HG03135 (cell line): Measurements from ENCODE around the gene TGFBRAP1.
"Not testable (repeated sequence)": the region's sequence is repeated elsewhere in the genome, so short reads cannot be mapped to it uniquely, and the experiment has no call there.

Experiments used
- ATAC-seq: cut with Tn5 transposase; IDR thresholded peaks from one replicate; pipeline ENCODE4 v1.9.1; 2021; ENCODE audit warnings: mild to moderate bottlenecking, moderate library complexity; ENCODE audit not compliant: unreplicated experiment

Gene TGFBRAP1

DNA sequence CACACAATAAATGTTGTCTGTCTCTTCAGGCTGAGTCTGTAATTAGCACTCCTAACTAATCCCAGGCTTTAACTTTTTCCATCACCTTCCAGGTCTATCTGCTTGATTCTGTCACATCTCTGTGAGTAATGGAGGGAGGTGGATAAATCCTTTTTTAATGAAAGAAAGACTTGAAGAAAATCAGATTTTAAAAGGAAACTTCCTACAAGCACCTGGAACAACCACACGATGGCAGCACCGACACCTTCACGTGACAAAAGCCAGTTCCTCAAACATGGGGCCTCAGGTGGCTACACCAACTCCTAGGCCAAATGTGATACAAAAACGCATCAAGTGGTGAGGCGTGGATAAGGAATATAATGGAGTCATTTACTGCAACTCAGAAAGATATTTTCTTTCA is 41.8 kb downstream of the TGFBRAP1 start:
- no peak for ATAC-seq

DNA sequence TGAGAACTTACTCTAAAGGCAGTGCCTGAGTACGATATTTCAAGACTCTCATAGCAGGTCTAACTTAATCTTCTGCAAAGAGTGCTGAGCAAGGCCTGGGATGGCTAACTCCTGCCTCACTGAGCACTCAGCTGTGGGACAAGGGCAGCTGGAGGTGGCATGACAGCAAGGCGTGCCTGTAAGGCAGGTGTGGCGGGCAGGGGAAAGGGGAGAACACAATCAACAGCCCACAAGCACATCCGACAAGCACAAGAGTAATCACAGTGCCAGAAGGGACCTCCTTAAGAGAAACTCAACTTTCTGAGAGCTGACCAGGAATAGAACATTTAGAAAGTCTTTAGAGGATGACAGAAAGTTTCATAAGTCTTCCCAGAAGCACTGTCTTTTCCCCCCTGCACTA is 46.0 kb downstream of the TGFBRAP1 start:
- no peak for ATAC-seq

DNA sequence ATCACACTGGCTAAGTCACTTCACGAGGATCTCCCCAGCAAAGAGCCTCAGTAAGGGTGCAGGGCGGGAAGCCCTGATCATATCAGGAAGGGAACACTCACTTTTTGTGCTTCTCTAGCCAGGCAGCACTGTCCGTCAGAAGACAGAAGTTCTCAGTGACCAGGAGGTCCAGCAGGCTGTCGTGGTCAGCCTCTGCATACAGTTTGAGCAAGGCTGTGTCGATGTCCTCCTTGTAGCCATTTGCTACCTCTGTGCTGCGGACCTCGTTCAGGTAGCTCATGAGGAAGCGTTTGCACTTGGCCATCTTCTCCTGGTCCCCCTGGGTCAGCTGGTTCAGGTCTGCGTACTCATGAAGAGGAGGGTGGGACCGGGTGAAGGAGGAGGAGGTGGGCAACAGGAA is 49.3 kb downstream of the TGFBRAP1 start:
- no peak for ATAC-seq

- ATAC-seq, result no peak
Measured at GRCh38 chr2:105279126-105279525, 50.4 kb downstream of the TGFBRAP1 start.

DNA sequence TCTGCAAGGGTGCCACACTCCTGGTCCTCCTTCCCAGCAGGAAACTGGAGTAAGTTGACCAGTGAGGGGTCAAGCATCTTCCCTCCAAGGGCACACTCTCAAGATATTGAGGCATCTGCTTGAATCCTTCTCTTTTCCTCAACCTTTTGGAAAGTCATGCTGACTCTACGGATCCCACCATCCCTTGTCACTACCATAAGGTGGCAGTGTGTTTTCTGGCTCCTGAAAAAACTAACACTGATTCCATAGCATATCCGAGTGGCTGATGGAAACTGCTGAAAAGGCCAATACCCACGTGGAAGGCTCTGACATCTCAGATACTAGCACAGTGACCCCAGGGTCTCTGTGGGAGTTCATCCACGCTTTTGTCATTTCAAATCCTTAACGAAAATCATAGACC is 50.9 kb downstream of the TGFBRAP1 start:
- no peak for ATAC-seq

DNA sequence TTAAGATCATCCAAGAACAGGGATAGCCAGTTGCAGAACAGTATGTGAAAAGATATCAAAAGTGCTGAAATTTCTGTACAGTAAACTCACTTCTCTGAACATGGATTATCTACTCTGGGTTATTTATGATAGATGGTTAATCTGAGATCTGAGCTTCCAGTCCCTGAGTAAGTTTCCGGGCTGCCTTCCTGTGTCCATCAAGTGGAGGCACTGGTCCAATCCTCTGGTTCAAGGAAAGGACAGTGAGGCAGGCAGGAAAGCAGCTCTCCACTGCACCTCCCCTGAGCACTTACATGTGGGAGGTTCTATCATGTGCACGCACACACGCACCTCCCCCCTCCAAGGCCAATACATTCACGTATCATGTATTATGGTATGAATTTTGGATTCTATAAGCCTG is 55.5 kb downstream of the TGFBRAP1 start:
- no peak for ATAC-seq

DNA sequence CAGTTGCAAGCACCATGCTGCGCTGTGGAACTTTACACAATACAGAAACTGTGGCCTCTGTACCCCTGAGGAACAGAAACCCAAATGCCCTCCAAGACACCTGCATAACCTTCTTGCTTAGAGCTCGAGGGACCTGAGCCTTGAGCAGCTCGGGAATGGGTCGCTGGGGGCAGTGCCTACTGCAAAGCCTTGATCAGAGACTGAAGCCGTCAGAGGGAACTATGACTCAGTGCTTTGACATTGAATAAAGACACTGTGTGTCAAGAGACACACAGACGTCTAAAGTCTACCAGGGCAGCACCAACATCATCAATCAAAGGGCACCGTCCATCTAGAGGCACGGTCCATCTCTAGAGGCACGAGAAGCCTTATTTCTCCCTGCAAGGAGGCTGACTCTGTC is 57.4 kb downstream of the TGFBRAP1 start:
- ATAC-seq, result no peak

- no peak for ATAC-seq
Measured at GRCh38 chr2:105271393-105272045, 58.0 kb downstream of the TGFBRAP1 start.

- ATAC-seq, result no peak
Measured at GRCh38 chr2:105269426-105269825, 60.1 kb downstream of the TGFBRAP1 start.

- no peak for ATAC-seq
Measured at GRCh38 chr2:105262651-105263091, 66.9 kb downstream of the TGFBRAP1 start.

GRCh38 chr2:105261061-105261460 is 68.5 kb downstream of the TGFBRAP1 start:
- ATAC-seq, result no peak

- ATAC-seq, result no peak
Measured at GRCh38 chr2:105258835-105259350, 70.6 kb downstream of the TGFBRAP1 start.

DNA sequence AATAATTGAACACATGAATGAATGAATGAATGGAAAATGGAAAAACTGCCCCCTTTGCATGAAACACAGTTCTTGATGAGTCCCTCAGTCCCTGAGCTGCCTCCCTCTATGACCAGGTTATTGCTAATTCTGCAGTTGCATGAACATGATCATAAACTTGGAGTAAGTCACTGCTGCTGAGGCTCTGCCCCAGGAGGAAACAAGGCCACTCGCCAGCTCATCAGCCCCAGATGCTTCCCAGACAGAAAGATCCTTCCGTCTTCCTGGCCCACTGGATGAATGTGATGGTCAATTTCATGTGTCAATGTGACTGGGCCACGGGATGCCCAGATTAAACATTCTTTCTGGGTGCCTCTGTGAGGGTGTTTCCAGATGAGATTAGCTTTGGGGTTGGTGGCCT is 71.6 kb downstream of the TGFBRAP1 start:
- ATAC-seq, result no peak

DNA sequence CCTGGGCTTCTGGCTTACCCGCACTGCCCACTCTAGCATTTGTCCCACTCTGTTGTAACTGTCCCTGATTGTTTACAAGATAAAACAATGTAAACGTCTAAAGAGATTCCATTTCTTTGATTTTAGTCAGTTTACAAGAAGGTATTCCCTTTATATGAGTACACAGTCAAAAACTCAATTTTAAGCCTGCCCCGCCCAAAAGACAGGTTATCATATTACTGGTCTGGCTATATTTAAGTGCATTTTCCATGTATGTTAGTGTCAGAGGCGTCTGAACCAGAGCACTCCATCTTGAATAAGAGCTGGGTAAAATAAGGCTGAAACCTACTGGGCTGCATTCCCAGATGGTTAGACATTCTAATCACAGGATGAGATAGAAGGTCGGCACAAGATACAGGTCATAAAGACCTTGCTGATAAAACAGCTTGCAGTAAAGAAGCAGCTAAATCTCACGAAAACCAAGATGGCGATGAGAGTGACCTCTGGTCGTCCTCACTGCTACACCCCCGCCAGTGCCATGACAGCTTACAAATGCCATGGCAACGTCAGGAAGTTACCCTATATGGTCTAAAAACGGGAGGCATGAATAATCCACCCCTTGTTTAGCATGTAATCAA is 73.0 kb downstream of the TGFBRAP1 start:
- ATAC-seq, result no peak

GRCh38 chr2:105255979-105256378 is 73.6 kb downstream of the TGFBRAP1 start:
- no peak for ATAC-seq

DNA sequence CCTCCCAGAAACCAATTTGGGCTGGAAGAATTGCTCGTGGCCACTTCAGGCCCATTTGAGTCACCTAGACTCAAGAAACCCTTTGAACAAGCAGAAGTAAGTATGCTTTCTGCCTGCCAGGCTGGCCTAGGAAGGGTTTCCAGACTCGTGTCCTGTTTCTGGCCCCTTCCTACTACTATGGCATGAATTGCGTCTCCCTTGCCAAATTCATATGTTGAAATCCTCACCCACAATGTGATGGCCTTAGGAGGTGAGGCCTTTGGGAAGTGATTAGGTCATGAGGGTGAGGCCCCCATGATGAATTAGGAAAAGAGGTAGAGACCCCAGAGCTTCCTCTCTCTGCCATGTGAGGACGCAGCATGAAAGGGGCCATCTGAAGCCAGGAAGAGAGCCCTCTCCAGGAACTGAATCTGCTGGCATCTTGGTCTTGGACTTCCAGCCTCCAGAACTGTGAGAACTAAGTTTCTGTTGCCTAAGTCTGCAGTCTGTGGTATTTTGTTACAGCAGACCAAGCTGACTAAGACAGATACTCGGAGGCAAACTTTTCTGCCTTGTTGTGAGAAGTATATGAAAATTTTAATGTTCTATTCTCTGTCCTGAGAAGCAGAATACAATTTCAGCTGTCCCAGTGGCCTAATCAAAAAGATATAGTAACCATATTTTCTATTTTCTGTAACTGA is 74.9 kb downstream of the TGFBRAP1 start:
- no peak for ATAC-seq

- no peak for ATAC-seq
Measured at GRCh38 chr2:105252271-105252670, 77.3 kb downstream of the TGFBRAP1 start.

DNA sequence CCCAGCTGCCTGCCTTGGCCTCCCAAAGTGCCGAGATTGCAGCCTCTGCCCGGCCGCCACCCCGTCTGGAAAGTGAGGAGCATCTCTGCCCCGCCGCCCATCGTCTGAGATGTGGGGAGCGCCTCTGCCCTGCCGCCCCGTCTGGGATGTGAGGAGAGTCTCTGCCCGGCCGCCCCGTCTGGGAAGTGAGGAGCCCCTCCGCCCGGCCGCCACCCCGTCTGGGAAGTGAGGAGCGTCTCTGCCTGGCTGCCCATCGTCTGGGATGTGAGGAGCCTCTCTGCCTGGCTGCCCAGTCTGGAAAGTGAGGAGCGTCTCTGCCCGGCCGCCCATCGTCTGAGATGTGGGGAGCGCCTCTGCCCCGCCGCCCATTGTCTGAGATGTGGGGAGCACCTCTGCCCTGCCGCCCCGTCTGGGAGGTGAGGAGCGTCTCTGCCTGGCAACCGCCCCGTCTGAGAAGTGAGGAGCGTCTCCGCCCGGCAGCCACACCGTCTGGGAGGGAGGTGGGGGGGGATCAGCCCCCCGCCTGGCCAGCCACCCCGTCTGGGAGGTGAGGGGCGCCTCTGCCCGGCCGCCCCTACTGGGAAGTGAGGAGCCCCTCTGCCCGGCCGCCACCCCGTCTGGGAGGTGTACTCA is 78.4 kb downstream of the TGFBRAP1 start:
- not testable (repeated sequence) for ATAC-seq

- ATAC-seq, result no peak
Measured at GRCh38 chr2:105249891-105250290, 79.6 kb downstream of the TGFBRAP1 start.

DNA sequence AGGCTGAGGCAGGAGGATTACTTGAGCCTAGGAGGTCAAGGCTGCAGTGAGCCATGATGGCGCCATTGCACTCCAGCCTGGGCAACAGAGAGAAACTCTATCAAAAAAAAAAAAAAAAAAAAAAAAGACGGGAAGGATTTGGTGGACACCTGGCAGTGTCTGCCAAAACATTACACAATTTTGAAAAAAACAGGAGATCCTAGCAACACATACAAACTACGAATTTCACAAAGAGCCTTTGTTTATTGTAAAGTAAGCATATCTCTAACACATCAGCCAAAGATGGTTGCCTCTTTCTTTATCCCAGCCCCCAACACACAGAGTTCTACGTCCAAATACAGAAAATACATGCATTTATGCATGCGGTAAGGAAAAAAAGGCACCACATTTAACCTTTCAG is 80.4 kb downstream of the TGFBRAP1 start:
- no peak for ATAC-seq

DNA sequence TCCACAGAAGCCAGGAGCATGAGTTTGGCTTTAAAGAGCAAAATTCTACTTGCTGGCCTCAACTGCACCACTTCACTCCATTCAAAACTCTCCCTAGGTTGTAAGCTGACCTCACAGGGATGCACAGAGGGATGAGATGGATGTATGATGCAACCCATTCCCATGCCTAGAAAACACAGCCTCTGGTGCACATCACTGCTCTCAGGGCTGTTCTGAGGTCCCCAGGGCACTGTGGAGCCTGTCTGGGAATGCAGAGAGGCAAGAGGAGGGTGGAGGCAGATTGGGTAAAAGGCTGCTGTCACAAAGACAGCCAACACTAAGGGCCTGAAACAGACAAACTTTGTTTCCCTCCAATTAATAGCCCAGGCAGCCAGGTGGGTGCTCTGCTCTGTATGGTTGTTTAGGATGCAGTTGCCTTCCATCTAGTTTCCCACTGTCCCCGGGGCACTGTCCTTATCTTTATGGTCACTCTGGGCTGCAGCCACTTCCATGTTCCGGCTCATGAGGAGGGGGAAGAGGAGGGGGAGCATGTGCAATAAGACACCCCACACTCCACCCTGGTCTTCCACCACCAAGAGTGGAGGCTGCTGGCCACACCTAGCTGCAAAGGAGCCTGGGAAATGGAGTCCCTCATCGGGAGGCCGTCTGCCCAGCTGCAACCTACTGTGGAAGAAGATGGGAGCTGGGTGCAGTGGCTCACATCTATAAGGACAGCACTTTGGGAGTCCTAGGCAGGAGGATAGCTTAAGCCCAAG is 81.0 kb downstream of the TGFBRAP1 start:
- ATAC-seq, result no peak
